GM06990 (cell line): ENCODE results near the gene CPSF3.

Source experiments
- DNase-seq: peaks from one replicate; pipeline ENCODE4 v3.0.0-alpha.2; 2011; ENCODE audit not compliant: insufficient read length; ENCODE audit errors: extremely low read depth
- H3K27me3 ChIP-seq: replicated peaks from 2 replicates; pipeline ENCODE4 v1.6.0; 2011; ENCODE audit warnings: low read length; ENCODE audit not compliant: control insufficient read depth, insufficient read depth
- H3K36me3 ChIP-seq: 2 replicates; pipeline ENCODE4 v1.5.1; 2011; ENCODE audit warnings: low read length; ENCODE audit not compliant: control insufficient read depth, insufficient read depth
- H3K4me3 ChIP-seq: replicated peaks from 2 replicates; pipeline ENCODE4 v1.5.1; 2011; ENCODE audit warnings: low read depth, mild to moderate bottlenecking, control low read depth, low read length
- CTCF ChIP-seq: IDR thresholded peaks from 2 replicates; pipeline ENCODE4 v1.5.1; 2011; ENCODE audit warnings: low read length, control low read depth, mild to moderate bottlenecking, inconsistent platforms; ENCODE audit not compliant: insufficient read depth, poor library complexity, severe bottlenecking

Gene CPSF3

GRCh38 chr2:9405636-9406035 lies 17.8 kb upstream of the CPSF3 start:
- no peaks in the 10 kb centered on the region; the same call in 1 of the 2 replicates for H3K36me3 ChIP-seq
- no peak overlapping the region for H3K4me3 ChIP-seq
- no peak for DNase-seq
- TF ChIP-seq CTCF = no peak
- H3K27me3 ChIP-seq = no peaks in the 10 kb centered on the region

GRCh38 chr2:9406529-9407362 lies 16.7 kb upstream of the CPSF3 start:
- Histone ChIP-seq H3K4me3 (no peak overlapping the region), H3K36me3 (no peaks in the 10 kb centered on the region; the same call in 1 of the 2 replicates), H3K27me3 (no peaks in the 10 kb centered on the region)
- no peak for TF ChIP-seq CTCF
- no peak for DNase-seq

GRCh38 chr2:9407363-9407811 lies 16.1 kb upstream of the CPSF3 start:
- DNase-seq = no peak
- no peak overlapping the region for H3K4me3 ChIP-seq
- no peaks in the 10 kb centered on the region for H3K27me3 ChIP-seq
- no peak for TF ChIP-seq CTCF
- H3K36me3 ChIP-seq = peaks cover 2% of the 10 kb centered on the region; the same call in 1 of the 2 replicates

GRCh38 chr2:9408641-9409151 lies 14.8 kb upstream of the CPSF3 start:
- H3K27me3 ChIP-seq = no peaks in the 10 kb centered on the region
- TF ChIP-seq CTCF = no peak
- H3K36me3 ChIP-seq = peaks cover 2% of the 10 kb centered on the region; the same call in 1 of the 2 replicates
- DNase-seq = no peak
- H3K4me3 ChIP-seq = no peak overlapping the region

GRCh38 chr2:9410108-9410507 lies 13.3 kb upstream of the CPSF3 start:
- Histone ChIP-seq H3K4me3 (no peak overlapping the region), H3K27me3 (no peaks in the 10 kb centered on the region), H3K36me3 (peaks cover 2% of the 10 kb centered on the region; the same call in 1 of the 2 replicates)
- DNase-seq = no peak
- TF ChIP-seq CTCF = no peak
